Endothelial cell of umbilical vein (primary cell): ENCODE results near the gene CMC2. TPM values are rescaled to one million over a fixed set of nuclear protein-coding genes. Genes with fewer than 3 reads are reported as not detected.

Source experiments
- BruUV-seq: library from RNA; stranded (reverse); fragments of 400-500 nt; replicated peaks from 2 replicates; lab custom pipeline; 2021; lab: Mats Ljungman, UMichigan
- CTCF ChIA-PET: fragments of 300-600, 350-600 bp; sonication (Branson Sonifier 250); formaldehyde crosslinking; loops from one replicate; lab custom pipeline; 2021; ENCODE audit warnings: antibody characterized with exemption, inconsistent platforms; lab: Charles Lee
- POLR2A ChIA-PET: fragments of 300-600, 350-600 bp; sonication (Branson Sonifier 250); formaldehyde crosslinking; loops from one replicate; lab custom pipeline; 2021; ENCODE audit warnings: antibody characterized with exemption, inconsistent platforms; lab: Charles Lee
- DNase-seq: peaks from one replicate; pipeline ENCODE4 v3.0.0-alpha.2; 2011; ENCODE audit warnings: low read depth, low spot score
- FAIRE-seq: peaks from 2 replicates; lab custom pipeline; 2011; peaks lifted over from hg19 to GRCh38; lab: Jason Lieb, UNC
- H2AFZ ChIP-seq: 2 replicates; pipeline ENCODE4 v1.6.0; 2012; ENCODE audit warnings: low read depth, low read length, control low read depth, inconsistent platforms
- H3K27ac ChIP-seq: 2 replicates; pipeline ENCODE4 v1.5.1; 2011; ENCODE audit warnings: low read depth, mild to moderate bottlenecking, control low read depth, low read length, moderate library complexity; ENCODE audit not compliant: insufficient read depth
- H3K27me3 ChIP-seq, 2 experiments: 2 replicates each; pipeline versions ENCODE4 v1.6.0 to v1.6.1; 2011; ENCODE audit warnings: low read length in 2 of 2, mixed read lengths in 1 of 2; ENCODE audit not compliant: control insufficient read depth in 2 of 2, insufficient read depth in 2 of 2
- H3K36me3 ChIP-seq, 2 experiments: 2 replicates in 1 of 2; 3 replicates in 1 of 2; pipeline ENCODE4 v1.5.1; 2011; ENCODE audit warnings: low read length in 2 of 2, mild to moderate bottlenecking in 1 of 2, moderate library complexity in 1 of 2; ENCODE audit not compliant: control insufficient read depth in 2 of 2, insufficient read depth in 2 of 2; ENCODE audit errors: extremely low read depth in 1 of 2
- H3K4me1 ChIP-seq: 3 replicates; pipeline ENCODE4 v1.5.1; 2011; ENCODE audit warnings: mild to moderate bottlenecking, low read length; ENCODE audit not compliant: control insufficient read depth, insufficient read depth; ENCODE audit errors: extremely low read depth
- H3K4me2 ChIP-seq: 2 replicates; pipeline ENCODE4 v1.6.1; 2011; ENCODE audit warnings: low read length, control low read depth, mixed read lengths; ENCODE audit not compliant: insufficient read depth
- H3K4me3 ChIP-seq, 3 experiments: fragments of 200-600 bp in 1 of 3; sonication (generic), shearing (Covaris generic) in 1 of 3; replicated peaks in 1 of 3; 2 replicates each; pipeline ENCODE4 v1.5.1; 2011 to 2016; ENCODE audit warnings: control low read depth in 3 of 3, low read length in 3 of 3, mild to moderate bottlenecking in 2 of 3, inconsistent platforms in 1 of 3, low read depth in 1 of 3, moderate library complexity in 1 of 3; ENCODE audit not compliant: insufficient read depth in 1 of 3
- H3K79me2 ChIP-seq: 2 replicates; pipeline ENCODE4 v1.6.0; 2012; ENCODE audit warnings: low read length, inconsistent platforms; ENCODE audit not compliant: control insufficient read depth, insufficient read depth
- H3K9ac ChIP-seq: replicated peaks from 2 replicates; pipeline ENCODE3; 2011; ENCODE audit warnings: low read length, control low read depth; ENCODE audit not compliant: insufficient read depth; ENCODE audit errors: extremely low read depth
- H3K9me1 ChIP-seq: replicated peaks from 3 replicates; pipeline ENCODE4 v1.6.0; 2011; ENCODE audit warnings: mild to moderate bottlenecking, low read length; ENCODE audit not compliant: control insufficient read depth, insufficient read depth; ENCODE audit errors: extremely low read depth
- H3K9me3 ChIP-seq: replicated peaks from 2 replicates; pipeline ENCODE4 v1.5.1; 2012; ENCODE audit warnings: low read length, inconsistent platforms; ENCODE audit not compliant: control insufficient read depth, insufficient read depth
- H4K20me1 ChIP-seq: replicated peaks from 2 replicates; pipeline ENCODE3; 2011; ENCODE audit warnings: mild to moderate bottlenecking, low read length; ENCODE audit not compliant: control insufficient read depth, insufficient read depth; ENCODE audit errors: extremely low read depth
- EZH2 ChIP-seq: IDR thresholded peaks from 2 replicates; pipeline ENCODE4 v1.6.1; 2012; ENCODE audit warnings: borderline replicate concordance, low read depth, mild to moderate bottlenecking, moderate library complexity, low read length, inconsistent platforms; ENCODE audit not compliant: severe bottlenecking
- FOS ChIP-seq: IDR thresholded peaks from 2 replicates; pipeline ENCODE4 v1.6.1; 2011; ENCODE audit warnings: mild to moderate bottlenecking, low read length, moderate library complexity, borderline replicate concordance; ENCODE audit not compliant: insufficient read depth
- GATA2 ChIP-seq: IDR thresholded peaks from 2 replicates; pipeline ENCODE4 v1.7.0; 2011; ENCODE audit warnings: low read depth, mild to moderate bottlenecking, moderate library complexity, mixed read lengths, low read length; ENCODE audit not compliant: insufficient read length, insufficient read depth
- JUN ChIP-seq: IDR thresholded peaks from 2 replicates; pipeline ENCODE4 v1.6.1; 2011; ENCODE audit warnings: borderline replicate concordance, low read depth; ENCODE audit not compliant: insufficient read length, insufficient read depth
- MYC ChIP-seq: IDR thresholded peaks from one replicate; pipeline ENCODE4 v1.6.1; 2011; ENCODE audit warnings: mild to moderate bottlenecking, low read depth, low read length
- POLR2A ChIP-seq: IDR thresholded peaks from 2 replicates; pipeline ENCODE4 v1.6.1; 2012; ENCODE audit warnings: low read depth, mild to moderate bottlenecking, control low read depth, low read length
- POLR2AphosphoS5 ChIP-seq: IDR thresholded peaks from 2 replicates; pipeline ENCODE4 v1.6.1; 2012; ENCODE audit warnings: low read depth, mild to moderate bottlenecking, control low read depth, low read length, moderate library complexity; ENCODE audit not compliant: insufficient read depth
- dilution Hi-C: fragments of 300-500 bp; cut with MboI; formaldehyde crosslinking; loops from one replicate; pipeline ENCODE4 v1.15.0; 2019; ENCODE audit warnings: low sequenced_read_pairs; ENCODE audit not compliant: extremely low pct_ligation_motif_present
- intact Hi-C: fragments of 100-400 bp; cut with micrococcal nuclease; formaldehyde crosslinking; loops from one replicate; pipeline ENCODE4 v1.10.0; 2022
- polyA plus RNA-seq, 4 experiments: library from polyadenylated mRNA; depleted of rRNA in 3 of 4; stranded (reverse) in 3 of 4; unstranded in 1 of 4; fragments of >200 nt; gene quantifications; 2 replicates each; pipeline versions ENCODE4 v1.2.1 to v1.2.3, GENCODE V29; 2011 to 2012; ENCODE audit warnings: missing spikeins in 1 of 4
- total RNA-seq: library from RNA; stranded (reverse); gene quantifications from 2 replicates; pipeline ENCODE4 v1.2.3, GENCODE V29; 2021
- TF ChIP-seq, protein P1 (sequence below), 2 donors: IDR thresholded peaks; 1 replicate in 1 of 2; 2 replicates in 1 of 2; pipeline ENCODE4 v1.5.1; 2011; ENCODE audit warnings: low read length in 2 of 2, mild to moderate bottlenecking in 2 of 2, moderate library complexity in 2 of 2, control low read depth in 1 of 2, inconsistent platforms in 1 of 2, low read depth in 1 of 2; ENCODE audit not compliant: insufficient read depth in 1 of 2; ENCODE audit errors: extremely low read depth in 1 of 2
- TF ChIP-seq, protein P2 (sequence below): IDR thresholded peaks from 2 replicates; pipeline ENCODE4 v1.6.1; 2011; ENCODE audit not compliant: insufficient read depth, insufficient read length

Gene CMC2
- total and polyA plus RNA-seq, 2 donors (not counting 3 experiments of a cell fraction or from before 2014, with no cell fraction given) = 97.8 to 216 TPM

DNA sequence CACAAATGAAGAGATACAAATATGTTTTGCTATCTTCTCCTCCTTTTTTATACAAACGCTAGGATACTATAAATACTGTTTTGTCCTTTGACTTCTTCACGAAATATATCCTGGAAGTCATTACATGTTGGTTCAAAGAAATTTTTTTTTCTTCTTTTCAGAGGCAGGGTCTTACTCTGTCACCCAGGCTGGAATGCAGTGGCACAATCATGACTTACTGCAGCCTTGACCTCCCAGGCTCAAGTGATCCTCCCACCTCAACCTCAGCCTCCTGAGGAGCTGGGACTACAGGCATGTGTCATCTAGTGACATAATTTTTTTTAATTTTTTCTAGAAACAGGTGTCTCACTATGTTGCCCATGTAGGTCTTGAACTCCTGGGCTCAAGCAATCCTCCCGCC lies 16.1 kb downstream of the CMC2 start:
- no peak for DNase-seq
- ChIA-PET POLR2A (no interaction called here), CTCF (interaction anchor here (1.3 to 2.3 kb wide), 2 partner anchors 16 to 42 kb away, joined by 3 to 11 read pairs; no protein-coding TSS in a partner anchor)
- H3K4me3 ChIP-seq = no peak overlapping the region
- H3K4me1 ChIP-seq = peaks cover 25% of the 10 kb centered on the region
- no peaks in the 10 kb centered on the region for H3K9me3 ChIP-seq
- H3K9me1 ChIP-seq = no peaks in the 10 kb centered on the region
- H3K27me3 ChIP-seq = no peaks in the 10 kb centered on the region
- no peaks in the 10 kb centered on the region for H4K20me1 ChIP-seq
- H3K79me2 ChIP-seq = peaks cover 66% of the 10 kb centered on the region
- TF ChIP-seq, protein P1, sequence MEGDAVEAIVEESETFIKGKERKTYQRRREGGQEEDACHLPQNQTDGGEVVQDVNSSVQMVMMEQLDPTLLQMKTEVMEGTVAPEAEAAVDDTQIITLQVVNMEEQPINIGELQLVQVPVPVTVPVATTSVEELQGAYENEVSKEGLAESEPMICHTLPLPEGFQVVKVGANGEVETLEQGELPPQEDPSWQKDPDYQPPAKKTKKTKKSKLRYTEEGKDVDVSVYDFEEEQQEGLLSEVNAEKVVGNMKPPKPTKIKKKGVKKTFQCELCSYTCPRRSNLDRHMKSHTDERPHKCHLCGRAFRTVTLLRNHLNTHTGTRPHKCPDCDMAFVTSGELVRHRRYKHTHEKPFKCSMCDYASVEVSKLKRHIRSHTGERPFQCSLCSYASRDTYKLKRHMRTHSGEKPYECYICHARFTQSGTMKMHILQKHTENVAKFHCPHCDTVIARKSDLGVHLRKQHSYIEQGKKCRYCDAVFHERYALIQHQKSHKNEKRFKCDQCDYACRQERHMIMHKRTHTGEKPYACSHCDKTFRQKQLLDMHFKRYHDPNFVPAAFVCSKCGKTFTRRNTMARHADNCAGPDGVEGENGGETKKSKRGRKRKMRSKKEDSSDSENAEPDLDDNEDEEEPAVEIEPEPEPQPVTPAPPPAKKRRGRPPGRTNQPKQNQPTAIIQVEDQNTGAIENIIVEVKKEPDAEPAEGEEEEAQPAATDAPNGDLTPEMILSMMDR (IDR thresholded peaks at IDR 0.05; ENCODE audit: extremely low read depth in 1 of 2, insufficient read depth in 1 of 2, low read depth in 1 of 2, low read length in 2 of 2) = no peak
- no peak for TF ChIP-seq MYC
- TF ChIP-seq JUN = no peak
- TF ChIP-seq EZH2 = no peak
- no peak for TF ChIP-seq POLR2A
- H3K4me2 ChIP-seq = no peak overlapping the region
- no peaks in the 10 kb centered on the region for H3K36me3 ChIP-seq
- intact Hi-C loops = no loop called here
- H3K27ac ChIP-seq = no peak overlapping the region
- BruUV-seq = no TSS peak
- H3K9ac ChIP-seq = no peak overlapping the region
- dilution Hi-C loops = no loop called here
- no peak for FAIRE-seq
- H2AFZ ChIP-seq = no peak overlapping the region

DNA sequence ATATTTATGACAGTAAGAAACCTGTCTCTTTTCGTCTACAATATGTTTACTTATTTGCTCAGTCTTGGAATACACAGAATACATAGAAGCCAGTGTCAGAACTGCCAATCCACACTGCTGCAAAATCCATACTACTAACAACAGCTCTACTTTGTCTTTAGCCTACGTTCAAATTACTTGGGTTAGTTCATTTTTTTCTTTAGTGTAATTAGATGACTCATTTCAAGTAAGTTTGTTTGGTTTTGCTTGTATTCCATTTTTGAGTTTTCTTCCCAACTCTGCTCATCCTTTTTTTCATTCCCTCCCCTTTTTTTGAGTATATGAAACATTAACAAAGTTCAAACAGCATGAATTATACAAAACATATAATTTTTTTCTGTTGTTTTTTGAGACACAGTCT lies 16.9 kb downstream of the CMC2 start:
- no TSS peak for BruUV-seq
- H3K4me2 ChIP-seq = no peak overlapping the region
- FAIRE-seq = no peak
- intact Hi-C loops = no loop called here
- TF ChIP-seq, protein P1 (IDR thresholded peaks at IDR 0.05; ENCODE audit: extremely low read depth in 1 of 2, insufficient read depth in 1 of 2, low read depth in 1 of 2, low read length in 2 of 2) = no peak
- TF ChIP-seq JUN (no peak), POLR2AphosphoS5 (no peak), EZH2 (no peak), FOS (no peak), MYC (no peak), POLR2A (no peak), GATA2 (no peak)
- TF ChIP-seq, protein P2, sequence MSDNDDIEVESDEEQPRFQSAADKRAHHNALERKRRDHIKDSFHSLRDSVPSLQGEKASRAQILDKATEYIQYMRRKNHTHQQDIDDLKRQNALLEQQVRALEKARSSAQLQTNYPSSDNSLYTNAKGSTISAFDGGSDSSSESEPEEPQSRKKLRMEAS = no peak
- H2AFZ ChIP-seq = no peak overlapping the region
- no peaks in the 10 kb centered on the region for H4K20me1 ChIP-seq
- ChIA-PET POLR2A (no interaction called here), CTCF (interaction anchor here (1.3 to 2.3 kb wide), 2 partner anchors 15 to 41 kb away, joined by 3 to 11 read pairs; no protein-coding TSS in a partner anchor)
- H3K9ac ChIP-seq = no peak overlapping the region
- H3K4me1 ChIP-seq = peaks cover 28% of the 10 kb centered on the region
- no peak overlapping the region for H3K4me3 ChIP-seq
- no peak overlapping the region for H3K27ac ChIP-seq
- no peaks in the 10 kb centered on the region for H3K9me3 ChIP-seq
- peaks cover 64% of the 10 kb centered on the region for H3K79me2 ChIP-seq
- no peaks in the 10 kb centered on the region for H3K36me3 ChIP-seq
- no peak for DNase-seq
- no peaks in the 10 kb centered on the region for H3K27me3 ChIP-seq
- H3K9me1 ChIP-seq = no peaks in the 10 kb centered on the region
- dilution Hi-C loops = no loop called here
